ENCODE data around the gene KIF1B. TPM values are rescaled to one million over a fixed set of nuclear protein-coding genes. Genes with fewer than 3 reads are reported as not detected.

Gene KIF1B
- total and polyA plus RNA-seq, 9 of the 15 experiments (the other 6 are each of a cell fraction or from before 2014, with no cell fraction given), result 2.8 to 19.8 (median 11.9) TPM

DNA sequence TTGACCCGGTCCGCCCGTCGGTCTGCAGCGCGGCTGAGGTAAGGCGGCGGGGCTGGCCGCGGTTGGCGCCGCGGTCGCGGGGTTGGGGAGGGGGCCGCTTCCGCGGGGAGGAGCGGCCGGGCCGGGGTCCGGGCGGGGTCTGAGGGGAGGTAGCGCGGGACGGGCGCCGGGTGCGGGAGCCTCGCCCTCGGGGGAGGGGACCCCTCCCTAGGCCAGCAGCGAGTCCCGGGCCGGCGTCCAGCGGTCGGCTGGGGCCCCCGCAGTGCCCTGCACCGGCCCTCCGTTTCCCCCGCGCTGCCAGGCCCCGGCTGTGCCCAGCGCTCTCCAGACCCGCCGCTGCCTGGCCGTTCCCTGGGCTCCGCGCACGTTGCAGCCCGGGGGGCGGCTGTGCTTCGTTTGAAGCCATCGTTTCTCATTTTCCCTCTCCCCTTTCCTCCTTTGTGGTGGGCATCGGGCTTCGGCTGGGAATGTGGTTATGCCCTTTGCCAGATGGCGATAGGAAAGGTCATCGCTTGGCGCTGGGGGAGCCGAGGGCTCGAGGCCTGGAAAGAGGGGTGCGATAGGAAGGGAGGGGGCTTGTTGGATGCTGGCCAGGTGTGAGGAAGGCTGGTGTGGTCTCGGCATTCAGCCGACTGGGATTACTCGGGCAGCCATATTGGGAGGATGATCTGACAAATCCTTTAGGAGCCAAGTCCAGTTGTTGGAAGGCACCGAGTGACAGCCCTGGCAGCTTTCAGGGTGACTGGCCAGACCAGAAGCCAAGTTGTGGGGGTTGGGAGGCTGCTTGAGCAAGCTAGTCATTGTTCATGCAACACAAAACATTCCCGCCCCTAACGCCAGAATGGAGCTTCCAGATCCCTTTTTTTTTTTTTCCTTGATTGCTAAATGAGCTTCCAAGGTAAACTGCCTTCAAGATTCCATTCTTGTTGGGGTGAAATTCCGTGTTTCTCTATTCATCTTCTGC lies 753 bp downstream of the KIF1B start (continued):
- TF ChIP-seq, protein P1, sequence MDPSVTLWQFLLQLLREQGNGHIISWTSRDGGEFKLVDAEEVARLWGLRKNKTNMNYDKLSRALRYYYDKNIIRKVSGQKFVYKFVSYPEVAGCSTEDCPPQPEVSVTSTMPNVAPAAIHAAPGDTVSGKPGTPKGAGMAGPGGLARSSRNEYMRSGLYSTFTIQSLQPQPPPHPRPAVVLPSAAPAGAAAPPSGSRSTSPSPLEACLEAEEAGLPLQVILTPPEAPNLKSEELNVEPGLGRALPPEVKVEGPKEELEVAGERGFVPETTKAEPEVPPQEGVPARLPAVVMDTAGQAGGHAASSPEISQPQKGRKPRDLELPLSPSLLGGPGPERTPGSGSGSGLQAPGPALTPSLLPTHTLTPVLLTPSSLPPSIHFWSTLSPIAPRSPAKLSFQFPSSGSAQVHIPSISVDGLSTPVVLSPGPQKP (CRISPR knock-in tag; IDR thresholded peaks at IDR 0.05), result no peak
- TF ChIP-seq STAG1 (CRISPR knock-in tag; IDR thresholded peaks at IDR 0.05; ENCODE audit: borderline replicate concordance) (peak; percentile 43; the same call in 1 of the 2 replicates), GABPB2 (CRISPR knock-in tag; conservative IDR thresholded peaks at IDR 0.05) (no peak), SREBF1 (IDR thresholded peaks at IDR 0.05; ENCODE audit: borderline replicate concordance, low read depth, low read length) (no peak), TAF9B (IDR thresholded peaks at IDR 0.05; ENCODE audit: partially characterized antibody) (no peak), L3MBTL2 (IDR thresholded peaks at IDR 0.05) (no peak; the same call in 1 of the 2 replicates), CCAR2 (IDR thresholded peaks at IDR 0.05; ENCODE audit: low read depth, low read length) (no peak), LCOR (CRISPR knock-in tag; IDR thresholded peaks at IDR 0.05) (no peak), DACH1 (IDR thresholded peaks at IDR 0.05; ENCODE audit: partially characterized antibody) (no peak), POLR2AphosphoS2 (IDR thresholded peaks at IDR 0.05; ENCODE audit: low read length) (no peak), JUNB (CRISPR knock-in tag; conservative IDR thresholded peaks at IDR 0.05) (no peak), ILK (tag; IDR thresholded peaks at IDR 0.05; ENCODE audit: borderline replicate concordance, low read depth) (no peak), SAFB2 (IDR thresholded peaks at IDR 0.05; ENCODE audit: borderline replicate concordance, low read depth, low read length, severe bottlenecking) (no peak), HMG20B (CRISPR knock-in tag; IDR thresholded peaks at IDR 0.05) (no peak), RHOXF2B (CRISPR knock-in tag; conservative IDR thresholded peaks at IDR 0.05) (no peak), SOX6 (IDR thresholded peaks at IDR 0.05) (peak; percentile 37; the same call in 1 of the 2 replicates)
- TF ChIP-seq, protein P2, sequence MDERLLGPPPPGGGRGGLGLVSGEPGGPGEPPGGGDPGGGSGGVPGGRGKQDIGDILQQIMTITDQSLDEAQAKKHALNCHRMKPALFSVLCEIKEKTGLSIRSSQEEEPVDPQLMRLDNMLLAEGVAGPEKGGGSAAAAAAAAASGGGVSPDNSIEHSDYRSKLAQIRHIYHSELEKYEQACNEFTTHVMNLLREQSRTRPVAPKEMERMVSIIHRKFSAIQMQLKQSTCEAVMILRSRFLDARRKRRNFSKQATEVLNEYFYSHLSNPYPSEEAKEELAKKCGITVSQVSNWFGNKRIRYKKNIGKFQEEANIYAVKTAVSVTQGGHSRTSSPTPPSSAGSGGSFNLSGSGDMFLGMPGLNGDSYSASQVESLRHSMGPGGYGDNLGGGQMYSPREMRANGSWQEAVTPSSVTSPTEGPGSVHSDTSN (CRISPR knock-in tag; IDR thresholded peaks at IDR 0.05; ENCODE audit: low read depth), result no peak
- TF ChIP-seq, protein P2 (tag; conservative IDR thresholded peaks at IDR 0.05; ENCODE audit: low read depth), result no peak
- TF ChIP-seq, protein P3, sequence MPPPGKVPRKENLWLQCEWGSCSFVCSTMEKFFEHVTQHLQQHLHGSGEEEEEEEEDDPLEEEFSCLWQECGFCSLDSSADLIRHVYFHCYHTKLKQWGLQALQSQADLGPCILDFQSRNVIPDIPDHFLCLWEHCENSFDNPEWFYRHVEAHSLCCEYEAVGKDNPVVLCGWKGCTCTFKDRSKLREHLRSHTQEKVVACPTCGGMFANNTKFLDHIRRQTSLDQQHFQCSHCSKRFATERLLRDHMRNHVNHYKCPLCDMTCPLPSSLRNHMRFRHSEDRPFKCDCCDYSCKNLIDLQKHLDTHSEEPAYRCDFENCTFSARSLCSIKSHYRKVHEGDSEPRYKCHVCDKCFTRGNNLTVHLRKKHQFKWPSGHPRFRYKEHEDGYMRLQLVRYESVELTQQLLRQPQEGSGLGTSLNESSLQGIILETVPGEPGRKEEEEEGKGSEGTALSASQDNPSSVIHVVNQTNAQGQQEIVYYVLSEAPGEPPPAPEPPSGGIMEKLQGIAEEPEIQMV (tag; conservative IDR thresholded peaks at IDR 0.05; ENCODE audit: low read depth), result no peak
- TF ChIP-seq, protein P4, sequence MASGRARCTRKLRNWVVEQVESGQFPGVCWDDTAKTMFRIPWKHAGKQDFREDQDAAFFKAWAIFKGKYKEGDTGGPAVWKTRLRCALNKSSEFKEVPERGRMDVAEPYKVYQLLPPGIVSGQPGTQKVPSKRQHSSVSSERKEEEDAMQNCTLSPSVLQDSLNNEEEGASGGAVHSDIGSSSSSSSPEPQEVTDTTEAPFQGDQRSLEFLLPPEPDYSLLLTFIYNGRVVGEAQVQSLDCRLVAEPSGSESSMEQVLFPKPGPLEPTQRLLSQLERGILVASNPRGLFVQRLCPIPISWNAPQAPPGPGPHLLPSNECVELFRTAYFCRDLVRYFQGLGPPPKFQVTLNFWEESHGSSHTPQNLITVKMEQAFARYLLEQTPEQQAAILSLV (tag; IDR thresholded peaks at IDR 0.05), result no peak
- TF ChIP-seq, protein P5, sequence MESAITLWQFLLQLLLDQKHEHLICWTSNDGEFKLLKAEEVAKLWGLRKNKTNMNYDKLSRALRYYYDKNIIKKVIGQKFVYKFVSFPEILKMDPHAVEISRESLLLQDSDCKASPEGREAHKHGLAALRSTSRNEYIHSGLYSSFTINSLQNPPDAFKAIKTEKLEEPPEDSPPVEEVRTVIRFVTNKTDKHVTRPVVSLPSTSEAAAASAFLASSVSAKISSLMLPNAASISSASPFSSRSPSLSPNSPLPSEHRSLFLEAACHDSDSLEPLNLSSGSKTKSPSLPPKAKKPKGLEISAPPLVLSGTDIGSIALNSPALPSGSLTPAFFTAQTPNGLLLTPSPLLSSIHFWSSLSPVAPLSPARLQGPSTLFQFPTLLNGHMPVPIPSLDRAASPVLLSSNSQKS (CRISPR knock-in tag; IDR thresholded peaks at IDR 0.05), result no peak
